HCT116 (cell line): Measurements from ENCODE around the gene DPP6.

ENCODE experiments used
- CEBPB ChIP-seq: IDR thresholded peaks from 2 replicates; pipeline ENCODE4 v1.6.1; 2012; ENCODE audit warnings: low read depth
- CTCF ChIP-seq, 3 experiments: fragments of 200-600 bp in 1 of 3; sonication (generic) in 1 of 3; IDR thresholded peaks in 2 of 3; conservative IDR thresholded peaks in 1 of 3; 2 replicates each; pipeline ENCODE4 v1.5.1; 2012 to 2017; ENCODE audit warnings: low read depth in 2 of 3, low read length in 2 of 3, antibody characterized with exemption in 1 of 3, borderline replicate concordance in 1 of 3, control low read depth in 1 of 3, mild to moderate bottlenecking in 1 of 3, mixed read lengths in 1 of 3, mixed run types in 1 of 3, moderate library complexity in 1 of 3; ENCODE audit not compliant: insufficient read depth in 1 of 3
- EZH2 ChIP-seq: fragments of 200-600 bp; sonication (generic); IDR thresholded peaks from 2 replicates; pipeline ENCODE4 v1.6.1; 2017; ENCODE audit warnings: antibody characterized with exemption, mixed run types
- EZH2phosphoT487 ChIP-seq: fragments of 200-600 bp; IDR thresholded peaks from 2 replicates; pipeline ENCODE4 v1.6.1; 2018; ENCODE audit warnings: antibody characterized with exemption, borderline replicate concordance
- FOSL1 ChIP-seq: IDR thresholded peaks from 2 replicates; pipeline ENCODE4 v1.6.1; 2012; ENCODE audit warnings: low read depth
- JUND ChIP-seq: IDR thresholded peaks from 2 replicates; pipeline ENCODE4 v1.6.1; 2012
- MAX ChIP-seq: IDR thresholded peaks from 2 replicates; pipeline ENCODE4 v1.6.1; 2012
- POLR2A ChIP-seq: IDR thresholded peaks from 2 replicates; pipeline ENCODE4 v1.7.0; 2011; ENCODE audit warnings: borderline replicate concordance; ENCODE audit not compliant: insufficient read depth, insufficient read length; ENCODE audit errors: extremely low read depth
- POLR2AphosphoS5 ChIP-seq: IDR thresholded peaks from 2 replicates; pipeline ENCODE4 v1.6.1; 2011; ENCODE audit warnings: mild to moderate bottlenecking, low read depth, low read length, moderate library complexity
- RAD21 ChIP-seq: IDR thresholded peaks from 2 replicates; pipeline ENCODE4 v1.6.1; 2012; ENCODE audit warnings: low read depth, mild to moderate bottlenecking
- SIN3A ChIP-seq: IDR thresholded peaks from 2 replicates; pipeline ENCODE4 v1.6.1; 2012; ENCODE audit warnings: low read depth
- YY1 ChIP-seq: IDR thresholded peaks from 2 replicates; pipeline ENCODE4 v1.6.1; 2011; ENCODE audit warnings: low read length, low read depth, moderate library complexity, mild to moderate bottlenecking; ENCODE audit not compliant: insufficient replicate concordance; ENCODE audit errors: extremely low read depth
- ZFX ChIP-seq: fragments of 450-650 bp; IDR thresholded peaks from 2 replicates; pipeline ENCODE4 v1.6.1; 2017
- ZNF274 ChIP-seq: fragments of 200-500 bp; sonication (Bioruptor generic); IDR thresholded peaks from 2 replicates; pipeline ENCODE4 v1.6.1; 2014; ENCODE audit warnings: mild to moderate bottlenecking, low read depth, low read length, inconsistent platforms

- TF ChIP-seq JUND = no peak
- no peak for TF ChIP-seq SIN3A
- TF ChIP-seq RAD21 = no peak
- TF ChIP-seq CTCF (IDR thresholded peaks at IDR 0.05 in 2 of 3, conservative IDR thresholded peaks at IDR 0.05 in 1 of 3; ENCODE audit: borderline replicate concordance in 1 of 3, insufficient read depth in 1 of 3, low read depth in 2 of 3, low read length in 2 of 3) = no peak
- no peak for TF ChIP-seq POLR2A
- no peak for TF ChIP-seq EZH2
- no peak for TF ChIP-seq MAX
- TF ChIP-seq YY1 = no peak
- no peak for TF ChIP-seq POLR2AphosphoS5
- no peak for TF ChIP-seq ZFX
- no peak for TF ChIP-seq FOSL1
- no peak for TF ChIP-seq ZNF274
- no peak for TF ChIP-seq EZH2phosphoT487
- no peak for TF ChIP-seq CEBPB
Measured at GRCh38 chr7:154783281-154783909, 731.2 kb downstream of the DPP6 start.
